Mesenteric fat pad (tissue), 1 donor: ENCODE results near the gene SCARB1. TPM values are rescaled to one million over a fixed set of nuclear protein-coding genes. Genes with fewer than 3 reads are reported as not detected.
"Not testable (repeated sequence)": the region's sequence is repeated elsewhere in the genome, so short reads cannot be mapped to it uniquely, and the experiment has no call there.

Experiments
- DNase-seq: peaks from one replicate; pipeline ENCODE4 v3.0.0-alpha.2; 2020; ENCODE audit warnings: low spot score
- total RNA-seq: library from RNA; stranded (reverse); fragmentation: NEBNext Ultra II Directional; extraction: Animal tissue kit (Norgen Biotek cat#: 25700); gene quantifications from one replicate; pipeline ENCODE4 v1.2.1, GENCODE V29; 2021
- donor health status: DM: yes; HTN: yes; CAD: no.

The SCARB1 gene
- total RNA-seq, 1 donor from 2014 or later = 135 TPM

DNA sequence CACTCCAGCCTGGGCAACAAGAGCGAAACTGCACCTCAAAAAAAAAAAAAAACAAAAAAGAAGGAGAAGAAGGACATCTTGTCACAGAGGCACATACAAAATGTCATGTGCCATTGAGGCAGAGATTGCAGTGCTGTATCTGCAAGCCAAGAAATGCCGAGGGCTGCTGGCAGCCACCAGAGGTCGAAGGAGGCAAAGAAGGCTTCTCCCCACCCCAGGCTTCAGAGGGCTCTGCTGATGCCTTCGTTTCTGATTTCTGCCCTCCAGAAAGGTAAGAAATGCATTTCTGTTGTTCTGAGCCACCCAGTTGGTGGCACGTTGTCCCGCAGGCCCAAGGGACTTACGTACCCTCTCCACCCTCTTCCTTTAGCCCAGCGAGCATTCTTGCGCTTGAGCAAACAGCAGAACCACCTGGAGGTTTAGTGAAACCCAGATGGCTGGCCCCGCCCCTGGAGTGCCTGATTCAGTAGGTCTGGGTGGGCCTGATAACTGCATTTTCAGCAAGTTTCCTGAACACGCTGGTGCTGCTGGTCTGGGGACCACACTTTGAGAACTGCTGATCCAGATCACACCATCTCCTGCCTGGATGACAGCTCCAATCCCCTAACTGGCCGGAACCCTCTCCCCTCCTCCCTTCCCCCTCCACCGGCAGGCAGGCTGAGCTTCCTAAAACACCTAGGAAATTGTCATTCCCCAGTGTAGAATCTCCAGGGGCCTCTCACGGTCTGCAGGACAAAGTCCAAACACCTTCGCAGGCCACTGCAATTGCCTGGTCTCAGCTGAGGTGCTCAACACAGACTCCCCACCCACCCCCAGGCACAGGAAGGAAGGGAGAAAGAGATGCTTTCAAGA, 21.1 kb upstream of the SCARB1 start:
- DNase-seq = no peak

- DNase-seq = no peak
Measured at GRCh38 chr12:124883263-124884130, 19.8 kb upstream of the SCARB1 start.

GRCh38 chr12:124881123-124881522, 17.5 kb upstream of the SCARB1 start:
- no peak for DNase-seq

DNA sequence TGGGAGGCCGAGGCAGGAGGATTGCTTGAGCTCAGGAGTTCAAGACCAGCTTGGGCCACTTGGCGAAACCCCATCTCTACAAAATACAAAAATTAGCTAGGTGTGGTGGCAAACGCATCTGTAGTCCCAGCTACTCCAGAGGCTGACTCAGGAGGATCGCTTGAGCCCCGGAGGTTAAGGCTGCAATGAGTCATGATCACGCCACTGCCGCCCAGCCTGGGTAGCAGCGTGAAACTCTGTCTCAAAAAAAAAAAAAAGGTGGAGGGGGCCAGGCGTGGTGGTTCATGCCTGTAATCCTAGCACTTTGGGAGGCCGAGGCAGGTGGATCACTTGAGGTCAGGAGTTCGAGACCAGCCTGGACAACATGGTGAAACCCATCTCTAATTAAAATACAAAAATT, 16.7 kb upstream of the SCARB1 start:
- DNase-seq = not testable (repeated sequence)

DNA sequence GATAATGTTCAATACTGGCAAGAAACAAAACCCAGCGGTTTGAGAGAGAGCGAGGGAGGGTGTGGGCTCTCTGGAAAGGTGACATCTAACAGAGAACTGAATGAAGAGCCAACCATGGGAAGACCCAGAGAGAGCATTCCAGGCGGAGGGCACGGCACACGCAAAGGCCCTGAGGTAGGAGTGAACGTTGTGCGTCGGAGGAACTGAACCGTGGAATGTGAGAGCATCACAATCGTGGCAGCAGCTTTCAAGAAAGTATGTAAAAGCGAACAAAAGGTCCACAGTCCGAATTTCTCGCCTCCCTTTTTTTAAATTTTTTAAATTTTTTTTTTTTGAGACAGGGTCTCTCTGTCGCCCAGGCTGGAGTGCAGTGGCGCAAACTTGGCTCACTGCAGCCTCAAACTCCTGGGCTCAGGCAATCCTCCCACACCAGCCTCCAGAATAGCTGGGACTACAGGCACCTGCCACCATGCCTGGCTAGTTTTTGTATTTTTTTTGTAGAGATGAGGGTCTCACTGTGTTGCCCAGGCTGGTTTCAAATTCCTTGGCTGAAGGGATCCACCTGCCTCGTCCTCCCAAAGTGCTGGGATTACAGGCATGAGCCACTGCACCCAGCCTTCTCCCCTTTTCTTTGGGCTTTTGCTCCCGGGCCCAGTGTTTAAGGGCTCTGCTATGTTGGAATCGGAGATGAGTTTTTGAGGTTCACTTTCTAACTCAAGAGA, 15.3 kb upstream of the SCARB1 start:
- DNase-seq = no peak

GRCh38 chr12:124877423-124877822, 13.8 kb upstream of the SCARB1 start:
- no peak for DNase-seq

GRCh38 chr12:124876171-124876570, 12.5 kb upstream of the SCARB1 start:
- no peak for DNase-seq

GRCh38 chr12:124875803-124876132, 12.1 kb upstream of the SCARB1 start:
- no peak for DNase-seq

DNA sequence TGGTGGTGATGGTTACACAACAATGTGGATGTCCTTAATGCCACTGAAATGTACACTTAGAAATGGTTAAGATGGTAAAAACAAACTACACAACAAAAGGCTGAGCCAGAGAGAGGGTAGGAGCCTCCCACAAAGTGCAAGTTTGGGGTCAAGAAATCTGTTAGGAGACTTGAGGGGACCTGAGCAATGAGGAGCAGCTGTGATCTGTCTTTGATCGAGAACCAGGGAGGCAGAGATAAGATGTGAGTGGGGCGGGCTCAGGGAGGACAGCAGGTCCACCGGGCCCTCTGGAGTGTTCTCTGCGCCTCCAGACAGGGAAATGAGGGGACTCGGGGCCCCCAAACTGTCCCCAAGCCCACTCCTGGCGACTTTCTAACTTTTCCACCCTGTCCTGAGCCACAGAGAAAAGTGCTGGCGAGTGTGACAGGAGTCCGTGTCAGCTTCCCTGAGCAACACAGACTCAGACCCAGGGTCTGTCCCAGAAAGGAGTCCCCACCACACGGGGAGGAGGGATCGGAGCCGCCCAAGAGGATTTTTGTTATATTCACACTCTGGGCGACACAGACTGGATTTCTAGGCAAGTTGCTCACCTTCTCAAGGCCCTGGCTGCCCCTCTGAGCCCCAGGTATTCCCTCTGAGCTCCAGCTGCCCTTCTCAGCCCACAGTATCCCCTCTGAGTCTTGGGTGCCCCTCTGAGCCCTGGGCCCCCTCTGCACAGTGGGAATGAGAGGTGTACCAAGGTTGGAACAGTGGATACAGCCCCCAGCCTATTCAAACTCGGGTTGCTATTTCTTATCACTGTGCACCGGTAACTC, 11.5 kb upstream of the SCARB1 start:
- DNase-seq = no peak

DNA sequence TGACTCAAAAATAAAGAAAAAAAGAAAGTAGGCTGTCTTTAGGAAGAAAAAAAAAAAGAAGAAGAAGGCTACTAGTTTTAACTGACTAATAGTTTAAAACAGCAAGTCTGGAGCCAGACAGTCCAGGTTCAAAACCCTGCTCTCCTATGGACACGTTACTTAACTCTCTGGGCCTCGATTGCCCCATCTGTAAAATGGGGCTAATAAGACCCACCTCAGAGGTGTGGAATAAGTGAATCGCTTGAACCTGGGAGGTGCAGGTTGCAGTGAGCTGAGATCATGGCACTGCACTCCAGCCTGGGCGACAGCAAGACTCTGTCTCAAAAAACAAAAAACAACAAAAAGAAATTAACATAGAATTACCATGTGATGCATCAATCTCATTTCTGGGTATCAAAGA, 10.5 kb upstream of the SCARB1 start:
- no peak for DNase-seq

DNA sequence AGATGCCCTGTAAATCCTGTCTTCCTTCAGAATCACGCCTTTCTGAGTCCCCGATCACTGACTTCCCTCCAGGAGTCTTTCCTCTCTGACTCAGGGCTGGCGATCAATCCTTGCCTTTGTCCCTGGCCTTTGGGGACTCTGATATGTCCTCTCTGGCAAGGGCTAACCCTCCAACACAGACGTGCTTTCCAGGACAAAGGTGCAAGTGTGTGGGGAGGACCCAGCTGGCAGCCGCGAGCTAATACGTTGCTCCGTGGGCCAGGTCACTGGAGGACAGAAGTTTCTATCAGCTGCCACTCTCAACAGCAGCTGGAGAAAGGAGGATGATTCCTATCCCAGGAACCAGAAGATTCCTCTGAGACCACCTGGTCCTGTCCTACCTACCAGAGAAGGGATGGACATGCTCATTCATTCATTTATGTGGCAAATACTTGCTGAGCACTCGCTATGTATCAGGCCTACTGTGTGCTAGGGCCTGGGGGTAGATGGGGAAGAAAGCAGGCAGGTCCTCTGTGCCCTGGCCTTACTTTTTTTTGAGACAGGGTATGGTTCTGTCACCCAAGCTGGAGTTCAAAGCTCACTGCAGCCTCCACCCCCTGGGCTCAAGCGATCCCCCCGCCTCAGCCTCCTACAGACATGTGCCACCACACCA, 8.5 kb upstream of the SCARB1 start:
- no peak for DNase-seq

GRCh38 chr12:124871297-124871696, 7.6 kb upstream of the SCARB1 start:
- DNase-seq = no peak

- no peak for DNase-seq
Measured at GRCh38 chr12:124870515-124870914, 6.9 kb upstream of the SCARB1 start.

- no peak for DNase-seq
Measured at GRCh38 chr12:124869059-124869665, 5.5 kb upstream of the SCARB1 start.

DNA sequence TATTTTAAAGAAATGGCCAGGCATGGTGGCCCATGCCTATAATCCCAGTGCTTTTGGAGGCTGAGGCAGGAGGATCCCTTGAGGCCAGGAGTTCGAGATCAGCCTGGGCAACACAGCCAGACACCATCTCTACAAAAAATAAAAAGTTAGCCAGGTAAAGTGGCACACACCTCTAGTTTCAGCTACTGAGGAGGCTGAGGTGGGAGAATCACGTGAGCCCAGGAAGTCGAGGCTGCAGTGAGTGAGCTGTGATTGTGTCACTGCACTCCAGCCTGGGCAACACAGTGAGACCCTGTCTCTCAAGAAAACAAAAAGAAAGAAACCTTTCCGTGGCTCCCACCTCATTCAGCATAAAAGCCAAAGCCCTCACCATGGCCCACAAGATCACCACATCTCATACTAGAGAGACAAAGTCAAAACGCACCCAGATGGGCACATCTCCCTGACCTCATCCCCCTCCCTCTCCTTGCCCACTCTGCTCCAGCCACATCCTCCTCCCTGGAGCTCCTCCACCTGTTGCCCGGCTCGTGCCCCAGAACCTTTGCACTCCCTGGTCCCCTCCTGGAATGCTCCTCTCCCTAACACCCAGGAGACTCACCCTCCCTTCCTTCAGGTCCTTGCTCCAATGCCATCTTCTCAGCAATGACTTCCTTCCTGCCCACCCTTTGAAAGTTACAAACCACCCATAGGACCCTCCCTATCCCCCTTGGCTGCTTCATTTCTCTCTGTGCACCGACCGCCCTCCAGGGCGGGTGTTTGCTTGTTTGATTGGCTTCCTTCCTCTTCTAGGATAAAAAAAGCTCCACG, 4.8 kb upstream of the SCARB1 start:
- DNase-seq = no peak

- no peak for DNase-seq
Measured at GRCh38 chr12:124867401-124867930, 3.8 kb upstream of the SCARB1 start.

- DNase-seq = no peak
Measured at GRCh38 chr12:124866883-124867400, 3.3 kb upstream of the SCARB1 start.

GRCh38 chr12:124866195-124866882, 2.7 kb upstream of the SCARB1 start:
- DNase-seq = no peak
